ENCODE results near the gene EFNA5.

EFNA5 gene

DNA sequence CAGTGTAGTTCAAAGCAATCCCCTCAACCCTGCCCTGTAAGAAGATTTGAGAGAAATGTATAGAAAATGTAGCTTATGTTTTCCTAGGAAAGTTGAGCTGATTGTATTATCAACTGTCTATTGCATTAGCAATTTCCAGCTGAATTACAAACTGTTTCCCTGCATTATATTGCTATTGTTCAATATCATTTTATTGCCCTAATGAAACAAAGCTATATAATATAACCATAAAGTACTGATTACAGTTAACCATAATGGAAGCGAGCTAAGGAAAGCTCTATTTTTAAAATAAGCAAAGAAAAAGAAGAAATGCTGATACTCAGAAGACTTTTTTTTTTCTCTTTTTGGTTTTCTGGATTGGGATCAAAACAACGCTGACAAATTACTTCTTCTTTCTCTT lies 228.3 kb downstream of the EFNA5 start:
- TF ChIP-seq CTCF (conservative IDR thresholded peaks at IDR 0.05; ENCODE audit: low read depth, low read length) = no peak
- H3K9ac ChIP-seq = no peak overlapping the region
- H3K79me2 ChIP-seq (ENCODE audit: insufficient read depth, low read depth) = no peaks in the 10 kb centered on the region
- H2AFZ ChIP-seq (ENCODE audit: low read depth) = no peak overlapping the region
- no peak overlapping the region for H3K27ac ChIP-seq
- H4K20me1 ChIP-seq (ENCODE audit: insufficient read depth) = no peaks in the 10 kb centered on the region
- H3K4me2 ChIP-seq = no peak overlapping the region
- no peaks in the 10 kb centered on the region for H3K27me3 ChIP-seq (ENCODE audit: insufficient read depth, low read depth)
- H3K4me3 ChIP-seq (IDR thresholded peaks at IDR 0.05; ENCODE audit: insufficient read depth, low read depth, low read length) = no peak overlapping the region
- H3K4me1 ChIP-seq (ENCODE audit: low read depth, poor library complexity, severe bottlenecking) = no peaks in the 10 kb centered on the region
- H3K36me3 ChIP-seq (ENCODE audit: insufficient read depth) = no peaks in the 10 kb centered on the region

DNA sequence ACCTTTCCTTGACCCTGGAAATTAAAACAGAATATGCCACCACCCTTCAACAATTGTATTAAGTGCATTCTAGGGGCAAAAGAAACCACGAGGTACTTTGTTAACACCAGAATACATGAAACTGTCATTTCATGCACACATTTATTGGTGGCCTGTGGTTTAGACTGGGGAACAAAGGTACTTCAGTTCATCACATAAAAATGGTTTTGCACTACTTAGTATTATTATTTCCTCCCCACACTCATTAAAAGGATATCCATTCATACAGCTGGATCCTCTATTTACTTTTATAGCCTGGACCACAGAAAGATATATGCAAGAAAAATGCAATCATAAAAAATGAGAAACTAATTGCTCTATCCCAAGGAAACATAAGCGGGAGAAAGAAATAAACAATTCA lies 230.9 kb downstream of the EFNA5 start:
- H3K4me2 ChIP-seq = no peak overlapping the region
- no peak overlapping the region for H2AFZ ChIP-seq (ENCODE audit: low read depth)
- no peaks in the 10 kb centered on the region for H3K36me3 ChIP-seq (ENCODE audit: insufficient read depth)
- H3K9ac ChIP-seq = no peak overlapping the region
- no peak for TF ChIP-seq CTCF (conservative IDR thresholded peaks at IDR 0.05; ENCODE audit: low read depth, low read length)
- no peaks in the 10 kb centered on the region for H3K79me2 ChIP-seq (ENCODE audit: insufficient read depth, low read depth)
- no peaks in the 10 kb centered on the region for H3K4me1 ChIP-seq (ENCODE audit: low read depth, poor library complexity, severe bottlenecking)
- H3K27me3 ChIP-seq (ENCODE audit: insufficient read depth, low read depth) = no peaks in the 10 kb centered on the region
- no peak overlapping the region for H3K4me3 ChIP-seq (IDR thresholded peaks at IDR 0.05; ENCODE audit: insufficient read depth, low read depth, low read length)
- no peaks in the 10 kb centered on the region for H4K20me1 ChIP-seq (ENCODE audit: insufficient read depth)
- no peak overlapping the region for H3K27ac ChIP-seq

GRCh38 chr5:107437986-107438510 lies 232.7 kb downstream of the EFNA5 start:
- Histone ChIP-seq H3K9ac (no peak overlapping the region), H2AFZ (ENCODE audit: low read depth) (no peak overlapping the region), H3K36me3 (ENCODE audit: insufficient read depth) (no peaks in the 10 kb centered on the region), H4K20me1 (ENCODE audit: insufficient read depth) (no peaks in the 10 kb centered on the region), H3K4me1 (ENCODE audit: low read depth, poor library complexity, severe bottlenecking) (no peaks in the 10 kb centered on the region), H3K4me2 (no peak overlapping the region), H3K79me2 (ENCODE audit: insufficient read depth, low read depth) (no peaks in the 10 kb centered on the region), H3K27me3 (ENCODE audit: insufficient read depth, low read depth) (no peaks in the 10 kb centered on the region), H3K4me3 (IDR thresholded peaks at IDR 0.05; ENCODE audit: insufficient read depth, low read depth, low read length) (no peak overlapping the region), H3K27ac (no peak overlapping the region)
- TF ChIP-seq CTCF (conservative IDR thresholded peaks at IDR 0.05; ENCODE audit: low read depth, low read length) = no peak

DNA sequence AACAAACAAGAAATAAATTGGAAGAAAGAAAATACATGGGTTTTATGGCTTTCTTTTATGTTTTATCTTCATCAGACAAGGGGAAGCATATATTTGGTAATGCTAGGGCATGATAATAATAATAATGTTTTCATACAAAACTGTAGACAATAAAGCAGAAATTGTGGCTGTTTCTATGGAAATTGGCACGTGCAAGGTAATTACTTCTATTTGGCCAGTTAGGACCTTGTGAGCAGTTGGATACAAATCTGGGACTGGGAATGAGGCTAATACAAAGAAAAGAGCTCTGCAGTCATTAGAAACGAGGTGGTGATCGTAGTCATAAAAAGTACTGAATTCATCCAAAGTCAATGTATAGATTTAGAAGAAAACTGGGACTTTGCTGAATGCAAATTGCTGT lies 233.6 kb downstream of the EFNA5 start:
- H3K79me2 ChIP-seq (ENCODE audit: insufficient read depth, low read depth) = no peaks in the 10 kb centered on the region
- no peaks in the 10 kb centered on the region for H3K27me3 ChIP-seq (ENCODE audit: insufficient read depth, low read depth)
- no peak overlapping the region for H3K9ac ChIP-seq
- no peak overlapping the region for H2AFZ ChIP-seq (ENCODE audit: low read depth)
- no peaks in the 10 kb centered on the region for H4K20me1 ChIP-seq (ENCODE audit: insufficient read depth)
- H3K4me2 ChIP-seq = no peak overlapping the region
- no peaks in the 10 kb centered on the region for H3K36me3 ChIP-seq (ENCODE audit: insufficient read depth)
- H3K4me3 ChIP-seq (IDR thresholded peaks at IDR 0.05; ENCODE audit: insufficient read depth, low read depth, low read length) = no peak overlapping the region
- TF ChIP-seq CTCF (conservative IDR thresholded peaks at IDR 0.05; ENCODE audit: low read depth, low read length) = no peak
- H3K27ac ChIP-seq = no peak overlapping the region
- H3K4me1 ChIP-seq (ENCODE audit: low read depth, poor library complexity, severe bottlenecking) = no peaks in the 10 kb centered on the region
